Measurements from ENCODE around the gene TMCO4.

The TMCO4 gene

GRCh38 chr1:19770436-19771190, 29.1 kb downstream of the TMCO4 start:
- TF ChIP-seq, protein P1, sequence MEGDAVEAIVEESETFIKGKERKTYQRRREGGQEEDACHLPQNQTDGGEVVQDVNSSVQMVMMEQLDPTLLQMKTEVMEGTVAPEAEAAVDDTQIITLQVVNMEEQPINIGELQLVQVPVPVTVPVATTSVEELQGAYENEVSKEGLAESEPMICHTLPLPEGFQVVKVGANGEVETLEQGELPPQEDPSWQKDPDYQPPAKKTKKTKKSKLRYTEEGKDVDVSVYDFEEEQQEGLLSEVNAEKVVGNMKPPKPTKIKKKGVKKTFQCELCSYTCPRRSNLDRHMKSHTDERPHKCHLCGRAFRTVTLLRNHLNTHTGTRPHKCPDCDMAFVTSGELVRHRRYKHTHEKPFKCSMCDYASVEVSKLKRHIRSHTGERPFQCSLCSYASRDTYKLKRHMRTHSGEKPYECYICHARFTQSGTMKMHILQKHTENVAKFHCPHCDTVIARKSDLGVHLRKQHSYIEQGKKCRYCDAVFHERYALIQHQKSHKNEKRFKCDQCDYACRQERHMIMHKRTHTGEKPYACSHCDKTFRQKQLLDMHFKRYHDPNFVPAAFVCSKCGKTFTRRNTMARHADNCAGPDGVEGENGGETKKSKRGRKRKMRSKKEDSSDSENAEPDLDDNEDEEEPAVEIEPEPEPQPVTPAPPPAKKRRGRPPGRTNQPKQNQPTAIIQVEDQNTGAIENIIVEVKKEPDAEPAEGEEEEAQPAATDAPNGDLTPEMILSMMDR (IDR thresholded peaks at IDR 0.05): no peak

DNA sequence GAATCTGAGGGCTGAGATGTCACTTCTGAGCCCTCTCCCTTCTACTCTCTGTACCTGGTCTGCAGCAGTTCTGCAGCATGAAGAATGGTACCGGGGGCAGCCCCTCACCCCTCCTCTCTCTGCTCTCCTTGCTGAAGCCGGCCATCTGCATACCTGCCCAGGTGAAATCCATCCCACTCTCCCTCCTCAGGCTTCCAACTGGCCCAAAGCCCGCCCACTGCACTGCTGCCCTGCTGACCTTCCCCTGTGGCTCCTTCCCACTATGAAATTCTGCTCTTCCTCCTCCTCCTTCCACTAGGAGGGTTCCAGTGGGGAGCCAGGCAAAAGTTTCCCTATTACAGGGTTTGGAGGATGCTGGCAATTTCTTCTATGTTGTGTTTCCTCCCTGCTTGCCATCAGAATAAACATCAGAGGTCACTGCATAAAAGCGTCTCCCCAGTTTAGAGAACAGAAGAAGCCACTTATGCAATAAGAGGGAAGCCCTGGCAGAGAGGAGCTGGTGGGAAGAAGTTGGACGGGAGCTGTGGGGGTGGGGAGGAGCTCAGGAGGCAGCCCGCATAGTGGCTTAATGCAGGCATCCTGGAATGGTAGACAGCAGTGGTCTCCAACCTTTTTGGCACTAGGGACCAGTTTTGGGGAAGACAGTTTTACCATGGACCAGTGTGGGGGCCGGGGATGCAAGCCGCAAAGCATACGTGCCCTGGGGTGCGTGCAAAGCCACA, 30.3 kb downstream of the TMCO4 start:
- TF ChIP-seq, protein P1 (IDR thresholded peaks at IDR 0.05): no peak

DNA sequence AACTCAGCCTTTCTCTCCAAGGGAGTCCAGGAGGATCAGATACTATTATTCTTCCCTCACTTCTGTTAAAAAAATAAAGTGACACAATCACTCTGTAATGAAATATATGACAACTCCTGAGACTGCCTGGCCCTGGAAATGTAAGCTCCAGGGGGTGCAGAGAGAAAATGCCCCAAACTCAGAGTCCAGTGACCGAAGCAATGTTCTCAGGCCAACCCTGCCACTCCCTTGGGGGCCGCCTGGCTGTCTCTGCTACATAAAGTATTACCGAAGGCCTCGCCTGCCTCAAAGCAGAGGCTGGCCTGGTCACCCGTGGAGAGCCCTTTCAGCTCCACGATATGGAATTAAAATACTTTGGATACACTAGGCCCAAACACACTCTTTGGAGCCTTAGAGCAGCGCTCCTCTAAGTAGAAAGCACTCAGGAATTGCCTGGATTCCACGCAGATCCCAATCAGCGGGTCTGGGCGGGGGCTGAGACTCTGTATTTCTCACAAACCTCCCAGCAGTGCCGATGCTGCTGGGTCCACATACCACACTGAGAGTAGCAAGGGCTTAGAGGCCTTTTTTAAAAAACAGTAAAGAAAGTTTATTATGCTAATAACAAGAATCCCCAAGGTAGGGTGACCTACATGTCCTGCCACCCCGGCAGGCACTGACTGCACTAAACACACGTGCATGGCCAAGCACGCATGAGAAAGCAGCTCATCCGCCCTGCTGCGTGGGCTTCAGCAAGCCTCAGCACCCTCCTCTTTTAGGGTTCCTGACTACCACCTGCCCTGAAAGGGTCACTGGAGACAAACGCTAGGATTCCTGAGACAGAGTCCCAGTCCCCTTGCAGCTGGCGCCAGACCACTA, 31.1 kb downstream of the TMCO4 start:
- TF ChIP-seq, protein P1 (IDR thresholded peaks at IDR 0.05): no peak

GRCh38 chr1:19765623-19766022, 34.1 kb downstream of the TMCO4 start:
- TF ChIP-seq, protein P1 (IDR thresholded peaks at IDR 0.05): no peak

GRCh38 chr1:19764848-19765247, 34.9 kb downstream of the TMCO4 start:
- TF ChIP-seq, protein P1 (IDR thresholded peaks at IDR 0.05): no peak

GRCh38 chr1:19762175-19762779, 37.4 kb downstream of the TMCO4 start:
- TF ChIP-seq, protein P1 (IDR thresholded peaks at IDR 0.05): peak; percentile 66

- TF ChIP-seq, protein P1 (IDR thresholded peaks at IDR 0.05): no peak
Observed at GRCh38 chr1:19759740-19760089, 40.0 kb downstream of the TMCO4 start.

Data from LNCAP (cell line).